Measurements from ENCODE around the gene PHLPP2. TPM values are rescaled to one million over a fixed set of nuclear protein-coding genes. Genes with fewer than 3 reads are reported as not detected.

Gene PHLPP2
- total and polyA plus RNA-seq, 10 of the 15 experiments (the other 5 are each of a cell fraction or from before 2014, with no cell fraction given) = 1.0 to 13.2 (median 7.0) TPM

DNA sequence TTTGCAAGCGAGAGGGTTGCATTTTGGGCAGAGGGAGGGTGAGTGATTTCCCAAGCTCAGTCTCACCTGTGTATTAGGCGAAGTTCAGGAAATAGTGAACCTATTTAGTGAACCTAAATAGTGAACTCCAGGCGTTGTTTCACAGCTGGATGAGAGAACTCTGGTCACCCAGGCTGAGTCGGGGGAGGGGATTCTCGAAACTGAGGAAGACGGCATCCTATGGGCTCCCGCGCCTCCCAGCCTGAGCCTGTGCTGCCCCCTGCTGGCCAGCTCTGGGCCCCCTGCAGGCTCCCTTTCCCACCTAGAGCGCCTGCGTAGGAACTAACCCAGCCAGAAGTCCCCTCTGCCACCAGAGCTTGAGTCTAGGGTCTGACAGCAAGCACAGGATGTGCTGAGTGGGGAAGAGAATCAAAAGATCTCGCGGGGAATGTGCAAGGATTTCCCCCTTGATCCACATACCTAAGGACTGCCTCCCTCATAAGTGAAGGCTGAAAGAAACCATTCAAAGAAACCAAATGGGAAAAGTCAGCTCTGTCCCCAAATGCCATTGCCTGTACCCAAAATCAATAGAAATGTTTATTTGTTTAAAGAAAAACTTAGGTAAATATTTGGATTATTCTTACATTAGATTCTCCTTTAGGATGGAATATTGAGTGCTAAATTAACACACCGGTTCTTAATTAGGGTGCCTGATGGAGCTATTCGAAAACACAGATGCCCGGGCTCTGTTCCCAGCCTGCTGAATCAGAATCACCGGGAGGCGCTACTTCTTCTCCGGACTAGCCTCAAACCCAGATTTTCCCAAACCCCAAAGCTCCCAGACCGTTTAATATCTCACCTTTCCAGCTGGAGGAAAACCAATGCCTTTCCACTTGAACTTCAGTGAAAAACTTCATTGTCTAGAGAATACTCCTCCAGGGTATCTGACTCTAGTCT lies 113.3 kb downstream of the PHLPP2 start (continued):
- TF ChIP-seq POLR2AphosphoS5 (IDR thresholded peaks at IDR 0.05; ENCODE audit: low read length) (no peak), MTA3 (IDR thresholded peaks at IDR 0.05; ENCODE audit: borderline replicate concordance, low read length) (no peak), IRF4 (IDR thresholded peaks at IDR 0.05; ENCODE audit: low read depth, low read length) (peak; percentile 41; the same call in 1 of the 2 replicates), RAD21 (IDR thresholded peaks at IDR 0.05; ENCODE audit: insufficient read depth, low read depth, low read length) (peak; percentile 93), MTA2 (IDR thresholded peaks at IDR 0.05; ENCODE audit: low read depth) (no peak), KLF5 (IDR thresholded peaks at IDR 0.05; ENCODE audit: partially characterized antibody) (peak; percentile 34), KDM1A (IDR thresholded peaks at IDR 0.05; ENCODE audit: borderline replicate concordance) (no peak), ZBTB40 (IDR thresholded peaks at IDR 0.05; ENCODE audit: borderline replicate concordance) (no peak), BACH1 (IDR thresholded peaks at IDR 0.05; ENCODE audit: borderline replicate concordance) (no peak), ZNF24 (IDR thresholded peaks at IDR 0.05) (no peak), MEF2A (IDR thresholded peaks at IDR 0.05; ENCODE audit: insufficient read depth, low read depth, low read length) (no peak), SUPT20H (IDR thresholded peaks at IDR 0.05; ENCODE audit: borderline replicate concordance, control insufficient read depth, low read depth, low read length) (no peak), MLLT1 (IDR thresholded peaks at IDR 0.05) (no peak), NR2C2 (IDR thresholded peaks at IDR 0.05; ENCODE audit: borderline replicate concordance, control insufficient read depth, insufficient read length, low read depth) (no peak)
- TF ChIP-seq, protein P1, sequence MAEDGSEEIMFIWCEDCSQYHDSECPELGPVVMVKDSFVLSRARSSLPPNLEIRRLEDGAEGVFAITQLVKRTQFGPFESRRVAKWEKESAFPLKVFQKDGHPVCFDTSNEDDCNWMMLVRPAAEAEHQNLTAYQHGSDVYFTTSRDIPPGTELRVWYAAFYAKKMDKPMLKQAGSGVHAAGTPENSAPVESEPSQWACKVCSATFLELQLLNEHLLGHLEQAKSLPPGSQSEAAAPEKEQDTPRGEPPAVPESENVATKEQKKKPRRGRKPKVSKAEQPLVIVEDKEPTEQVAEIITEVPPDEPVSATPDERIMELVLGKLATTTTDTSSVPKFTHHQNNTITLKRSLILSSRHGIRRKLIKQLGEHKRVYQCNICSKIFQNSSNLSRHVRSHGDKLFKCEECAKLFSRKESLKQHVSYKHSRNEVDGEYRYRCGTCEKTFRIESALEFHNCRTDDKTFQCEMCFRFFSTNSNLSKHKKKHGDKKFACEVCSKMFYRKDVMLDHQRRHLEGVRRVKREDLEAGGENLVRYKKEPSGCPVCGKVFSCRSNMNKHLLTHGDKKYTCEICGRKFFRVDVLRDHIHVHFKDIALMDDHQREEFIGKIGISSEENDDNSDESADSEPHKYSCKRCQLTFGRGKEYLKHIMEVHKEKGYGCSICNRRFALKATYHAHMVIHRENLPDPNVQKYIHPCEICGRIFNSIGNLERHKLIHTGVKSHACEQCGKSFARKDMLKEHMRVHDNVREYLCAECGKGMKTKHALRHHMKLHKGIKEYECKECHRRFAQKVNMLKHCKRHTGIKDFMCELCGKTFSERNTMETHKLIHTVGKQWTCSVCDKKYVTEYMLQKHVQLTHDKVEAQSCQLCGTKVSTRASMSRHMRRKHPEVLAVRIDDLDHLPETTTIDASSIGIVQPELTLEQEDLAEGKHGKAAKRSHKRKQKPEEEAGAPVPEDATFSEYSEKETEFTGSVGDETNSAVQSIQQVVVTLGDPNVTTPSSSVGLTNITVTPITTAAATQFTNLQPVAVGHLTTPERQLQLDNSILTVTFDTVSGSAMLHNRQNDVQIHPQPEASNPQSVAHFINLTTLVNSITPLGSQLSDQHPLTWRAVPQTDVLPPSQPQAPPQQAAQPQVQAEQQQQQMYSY (CRISPR knock-in tag; IDR thresholded peaks at IDR 0.05) = no peak
- TF ChIP-seq, protein P2, sequence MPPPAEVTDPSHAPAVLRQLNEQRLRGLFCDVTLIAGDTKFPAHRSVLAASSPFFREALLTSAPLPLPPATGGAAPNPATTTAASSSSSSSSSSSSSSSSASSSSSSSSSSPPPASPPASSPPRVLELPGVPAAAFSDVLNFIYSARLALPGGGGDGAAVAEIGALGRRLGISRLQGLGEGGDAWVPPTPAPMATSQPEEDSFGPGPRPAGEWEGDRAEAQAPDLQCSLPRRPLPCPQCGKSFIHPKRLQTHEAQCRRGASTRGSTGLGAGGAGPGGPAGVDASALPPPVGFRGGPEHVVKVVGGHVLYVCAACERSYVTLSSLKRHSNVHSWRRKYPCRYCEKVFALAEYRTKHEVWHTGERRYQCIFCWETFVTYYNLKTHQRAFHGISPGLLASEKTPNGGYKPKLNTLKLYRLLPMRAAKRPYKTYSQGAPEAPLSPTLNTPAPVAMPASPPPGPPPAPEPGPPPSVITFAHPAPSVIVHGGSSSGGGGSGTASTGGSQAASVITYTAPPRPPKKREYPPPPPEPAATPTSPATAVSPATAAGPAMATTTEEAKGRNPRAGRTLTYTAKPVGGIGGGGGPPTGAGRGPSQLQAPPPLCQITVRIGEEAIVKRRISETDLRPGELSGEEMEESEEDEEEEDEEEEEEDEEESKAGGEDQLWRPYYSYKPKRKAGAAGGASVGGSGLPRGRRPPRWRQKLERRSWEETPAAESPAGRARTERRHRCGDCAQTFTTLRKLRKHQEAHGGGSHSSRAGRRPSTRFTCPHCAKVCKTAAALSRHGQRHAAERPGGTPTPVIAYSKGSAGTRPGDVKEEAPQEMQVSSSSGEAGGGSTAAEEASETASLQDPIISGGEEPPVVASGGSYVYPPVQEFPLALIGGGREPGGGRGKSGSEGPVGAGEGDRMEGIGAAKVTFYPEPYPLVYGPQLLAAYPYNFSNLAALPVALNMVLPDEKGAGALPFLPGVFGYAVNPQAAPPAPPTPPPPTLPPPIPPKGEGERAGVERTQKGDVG (CRISPR knock-in tag; IDR thresholded peaks at IDR 0.05) = no peak

All from GM12878 (cell line).